T-helper 1 cell (primary cell): ENCODE results near the gene ATCAY.

Source experiments
- DNase-seq, 5 donors: peaks; one replicate each; pipeline ENCODE4 v3.0.0-alpha.2; 2012 to 2020

The ATCAY gene

GRCh38 chr19:3970808-3971598 lies 90.5 kb downstream of the ATCAY start, which contains the start of gene DAPK3:
Gene DAPK3 (minus strand): TSS chr19:3971099. CDS start chr19:3969735, 1,364 bp downstream.
- DNase-seq, result peak; percentile 83 to 95 (median 85)

DNA sequence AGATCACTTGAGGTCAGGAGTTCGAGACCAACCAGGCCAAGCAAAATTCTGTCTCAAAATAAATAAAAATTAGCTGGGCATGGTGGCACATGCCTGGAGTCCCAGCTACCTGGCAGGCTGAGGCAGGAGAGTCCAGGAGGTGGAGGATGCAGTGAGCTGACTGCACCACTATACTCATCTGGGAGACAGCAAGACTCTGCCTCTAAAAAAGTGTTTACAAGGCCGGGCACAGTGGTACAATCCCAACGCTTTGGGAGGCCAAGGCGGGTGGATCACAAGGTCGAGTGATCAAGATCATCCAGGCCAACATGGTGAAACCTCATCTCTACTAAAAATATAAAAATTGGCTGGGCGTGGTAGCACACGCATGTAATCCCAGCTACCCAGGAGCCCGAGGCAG lies 94.7 kb downstream of the ATCAY start:
- no peak for DNase-seq

- DNase-seq, result peak in 1 of 5 donors; percentile 19
Observed at GRCh38 chr19:3975637-3976087, 95.2 kb downstream of the ATCAY start.

DNA sequence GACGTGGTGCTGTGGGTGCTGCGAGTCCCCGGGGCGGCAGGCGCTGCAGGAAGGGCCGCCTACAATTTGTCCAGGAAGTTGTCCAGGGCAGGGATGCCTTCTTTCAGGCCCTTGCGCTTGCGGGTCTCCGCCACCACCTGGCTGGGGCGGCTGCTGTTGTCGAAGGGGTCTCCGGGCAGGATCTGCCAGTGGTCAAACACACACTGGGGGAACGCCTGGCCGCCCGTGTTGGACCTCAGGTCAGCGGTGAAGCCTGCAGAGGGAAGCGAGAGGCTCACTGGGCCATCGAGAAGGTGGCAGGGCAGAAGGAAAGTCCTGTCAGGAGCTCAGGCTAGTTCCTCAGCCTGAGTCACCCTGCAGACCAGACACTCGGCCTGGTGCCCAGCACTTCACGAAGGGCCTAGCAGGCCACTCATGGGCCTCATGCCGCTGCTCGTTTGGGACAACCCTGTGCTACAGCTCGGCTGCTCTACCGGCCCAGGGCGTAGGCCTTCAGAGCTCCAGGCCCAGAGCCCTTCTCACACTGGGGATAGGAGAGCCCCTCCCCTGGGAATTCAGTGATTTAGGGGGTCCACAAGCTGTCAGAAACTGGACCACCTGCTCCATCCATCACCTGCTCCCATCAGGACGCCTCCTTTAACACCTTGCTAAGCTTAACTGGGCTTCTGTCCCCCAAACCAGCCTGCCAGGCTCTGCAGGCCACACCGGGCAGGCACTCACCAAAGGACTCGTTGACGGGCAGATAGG lies 96.2 kb downstream of the ATCAY start:
- no peak for DNase-seq
